ENCODE measurements around the gene KAT6B.

- TF ChIP-seq KAT2A (conservative IDR thresholded peaks at IDR 0.05; ENCODE audit: control insufficient read depth, low read depth, low read length), result no peak
- TF ChIP-seq CTCF (IDR thresholded peaks at IDR 0.05 in 2 of 3, conservative IDR thresholded peaks at IDR 0.05 in 1 of 3; ENCODE audit: control insufficient read depth in 2 of 3, extremely low read depth in 1 of 3, insufficient read depth in 1 of 3, low read depth in 3 of 3, low read length in 3 of 3), result no peak
Observed at GRCh38 chr10:74867351-74867750, 41.0 kb downstream of the KAT6B start.
